Measurements from ENCODE around the gene RPS6KC1.

DNA sequence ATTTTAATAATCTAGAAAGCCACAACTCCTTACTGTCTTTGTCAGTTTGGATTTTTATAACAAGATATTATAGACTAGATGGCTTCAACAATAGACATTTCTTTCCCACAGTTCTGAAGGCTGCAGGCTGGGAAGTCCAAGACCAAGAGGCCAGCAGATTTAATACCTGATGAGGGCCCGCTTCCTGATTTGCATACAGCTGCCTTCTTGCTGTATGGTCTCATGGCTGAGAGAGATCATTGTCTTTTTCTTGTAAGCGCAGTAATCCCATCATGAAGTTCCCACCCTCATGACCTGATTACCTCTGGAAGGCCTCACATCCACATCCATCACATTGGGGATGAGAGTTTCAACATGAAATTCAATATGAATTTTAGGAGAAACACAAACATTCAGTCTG lies 9.8 kb downstream of the RPS6KC1 start:
- TF ChIP-seq, protein P1, sequence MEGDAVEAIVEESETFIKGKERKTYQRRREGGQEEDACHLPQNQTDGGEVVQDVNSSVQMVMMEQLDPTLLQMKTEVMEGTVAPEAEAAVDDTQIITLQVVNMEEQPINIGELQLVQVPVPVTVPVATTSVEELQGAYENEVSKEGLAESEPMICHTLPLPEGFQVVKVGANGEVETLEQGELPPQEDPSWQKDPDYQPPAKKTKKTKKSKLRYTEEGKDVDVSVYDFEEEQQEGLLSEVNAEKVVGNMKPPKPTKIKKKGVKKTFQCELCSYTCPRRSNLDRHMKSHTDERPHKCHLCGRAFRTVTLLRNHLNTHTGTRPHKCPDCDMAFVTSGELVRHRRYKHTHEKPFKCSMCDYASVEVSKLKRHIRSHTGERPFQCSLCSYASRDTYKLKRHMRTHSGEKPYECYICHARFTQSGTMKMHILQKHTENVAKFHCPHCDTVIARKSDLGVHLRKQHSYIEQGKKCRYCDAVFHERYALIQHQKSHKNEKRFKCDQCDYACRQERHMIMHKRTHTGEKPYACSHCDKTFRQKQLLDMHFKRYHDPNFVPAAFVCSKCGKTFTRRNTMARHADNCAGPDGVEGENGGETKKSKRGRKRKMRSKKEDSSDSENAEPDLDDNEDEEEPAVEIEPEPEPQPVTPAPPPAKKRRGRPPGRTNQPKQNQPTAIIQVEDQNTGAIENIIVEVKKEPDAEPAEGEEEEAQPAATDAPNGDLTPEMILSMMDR (IDR thresholded peaks at IDR 0.05): no peak
- TF ChIP-seq EZH2 (IDR thresholded peaks at IDR 0.05) (no peak), EZH2phosphoT487 (IDR thresholded peaks at IDR 0.05) (no peak)
